Neural progenitor cell (in vitro differentiated cells): ENCODE measurements around the gene OR6V1.

ENCODE experiments used
- EZH2 ChIP-seq: fragments of 200-600 bp; sonication (generic); IDR thresholded peaks from 2 replicates; pipeline ENCODE4 v1.6.1; 2017; ENCODE audit warnings: antibody characterized with exemption, mild to moderate bottlenecking, moderate library complexity
- TF ChIP-seq, protein P1 (sequence below): fragments of 200-600 bp; sonication (generic); IDR thresholded peaks from 2 replicates; pipeline ENCODE4 v1.5.1; 2017; ENCODE audit warnings: antibody characterized with exemption, mild to moderate bottlenecking

DNA sequence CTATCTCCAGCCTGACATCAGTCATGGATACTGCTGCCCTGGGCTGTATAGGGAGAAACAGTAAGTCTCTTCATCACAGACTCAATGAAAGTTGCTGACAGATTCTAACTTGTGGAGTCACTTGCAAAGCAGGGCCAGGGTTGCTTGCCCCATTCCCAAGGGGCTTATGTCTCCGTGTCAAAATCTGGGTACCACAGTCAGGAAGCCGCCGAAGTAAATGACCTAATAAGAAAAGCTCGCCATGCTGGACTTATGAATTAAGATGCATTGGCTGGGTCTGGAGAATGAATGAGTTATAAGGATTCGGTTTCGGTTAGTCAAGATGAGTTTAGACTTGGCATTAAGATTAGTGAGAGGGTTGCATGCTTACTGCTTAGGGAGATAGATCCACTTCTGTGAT lies 10.8 kb upstream of the OR6V1 start:
- no peak for TF ChIP-seq EZH2
- TF ChIP-seq, protein P1, sequence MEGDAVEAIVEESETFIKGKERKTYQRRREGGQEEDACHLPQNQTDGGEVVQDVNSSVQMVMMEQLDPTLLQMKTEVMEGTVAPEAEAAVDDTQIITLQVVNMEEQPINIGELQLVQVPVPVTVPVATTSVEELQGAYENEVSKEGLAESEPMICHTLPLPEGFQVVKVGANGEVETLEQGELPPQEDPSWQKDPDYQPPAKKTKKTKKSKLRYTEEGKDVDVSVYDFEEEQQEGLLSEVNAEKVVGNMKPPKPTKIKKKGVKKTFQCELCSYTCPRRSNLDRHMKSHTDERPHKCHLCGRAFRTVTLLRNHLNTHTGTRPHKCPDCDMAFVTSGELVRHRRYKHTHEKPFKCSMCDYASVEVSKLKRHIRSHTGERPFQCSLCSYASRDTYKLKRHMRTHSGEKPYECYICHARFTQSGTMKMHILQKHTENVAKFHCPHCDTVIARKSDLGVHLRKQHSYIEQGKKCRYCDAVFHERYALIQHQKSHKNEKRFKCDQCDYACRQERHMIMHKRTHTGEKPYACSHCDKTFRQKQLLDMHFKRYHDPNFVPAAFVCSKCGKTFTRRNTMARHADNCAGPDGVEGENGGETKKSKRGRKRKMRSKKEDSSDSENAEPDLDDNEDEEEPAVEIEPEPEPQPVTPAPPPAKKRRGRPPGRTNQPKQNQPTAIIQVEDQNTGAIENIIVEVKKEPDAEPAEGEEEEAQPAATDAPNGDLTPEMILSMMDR, result no peak
